ENCODE results near the gene OSBPL9. TPM values are rescaled to one million over a fixed set of nuclear protein-coding genes. Genes with fewer than 3 reads are reported as not detected.

Gene OSBPL9
- total RNA-seq, 8 experiments from 2014 or later: 76.6 to 116 (median 106) TPM

- 17 to 100% (median 89%) methylated on average over 1 to 6 of the region's 6 CpGs; no CpG with 5 or more reads in 1 of the 10 experiments for WGBS, 10 experiments
- Histone ChIP-seq H3K4me1 (replicated peaks in 1 of 2) (no peaks in the 10 kb centered on the region), H3K4me3 (no peak overlapping the region), H3K27ac (no peak overlapping the region)
- in situ Hi-C loops (cut with MboI; ENCODE audit: low pct_unique_long_range_greater_than_20kb in 2 of 9, low sequenced_read_pairs in 9 of 9, unreplicated experiment in 9 of 9): no loop called here
- no peak for ATAC-seq (replicated peaks in 6 of 8)
Measured at GRCh38 chr1:51664421-51665240, 47.7 kb downstream of the OSBPL9 start.

DNA sequence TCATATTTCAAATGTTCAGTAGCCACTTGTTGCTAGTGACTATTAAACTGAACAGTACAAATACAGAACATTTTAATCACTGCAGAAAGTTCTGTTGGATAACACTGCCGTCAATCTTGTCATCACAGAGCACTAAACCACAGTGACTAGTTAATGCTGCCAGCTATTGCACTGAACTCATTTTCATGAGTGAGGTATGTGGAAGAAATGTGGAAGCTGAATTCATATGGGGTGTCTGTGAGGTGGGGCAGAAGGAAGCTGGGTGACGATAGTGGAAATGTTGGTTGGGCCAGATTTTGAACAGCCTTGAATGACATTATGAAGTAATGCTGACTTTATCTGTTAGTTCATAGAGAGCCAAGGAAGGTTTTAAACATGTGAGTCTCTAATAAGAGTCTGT is 49.6 kb downstream of the OSBPL9 start:
- H3K4me3 ChIP-seq: no peak overlapping the region
- no peak overlapping the region for H3K27ac ChIP-seq
- 15 to 100% (median 75%) methylated on average over 1 to 2 of the region's 2 CpGs; no CpG with 5 or more reads in 1 of the 10 experiments for WGBS, 10 experiments
- H3K4me1 ChIP-seq (replicated peaks in 1 of 2): no peaks in the 10 kb centered on the region
- in situ Hi-C loops (cut with MboI; ENCODE audit: low pct_unique_long_range_greater_than_20kb in 2 of 9, low sequenced_read_pairs in 9 of 9, unreplicated experiment in 9 of 9): no loop called here
- ATAC-seq (replicated peaks in 6 of 8): peak in 2 of 8 experiments; percentile 18 to 37

DNA sequence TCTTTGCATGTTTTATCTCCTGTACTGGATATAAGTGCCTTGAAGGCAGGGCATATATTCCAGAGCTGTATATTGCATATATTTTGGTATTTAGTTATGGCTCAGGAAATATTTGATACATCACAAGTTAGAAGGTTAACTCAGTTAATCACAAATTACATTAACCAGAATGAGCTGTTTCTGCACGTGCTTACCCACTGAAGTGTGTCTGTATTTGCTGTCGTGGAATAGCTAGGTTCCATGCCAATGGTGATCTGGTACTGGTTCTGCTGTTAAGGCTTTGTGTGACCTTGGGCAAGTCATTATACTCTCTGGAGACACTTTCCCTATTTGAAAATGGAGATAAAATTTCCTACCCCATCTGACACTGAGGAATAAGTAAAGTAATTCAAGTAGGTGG is 50.7 kb downstream of the OSBPL9 start:
- ATAC-seq (replicated peaks in 6 of 8): no peak
- no peak overlapping the region for H3K27ac ChIP-seq
- WGBS, 10 experiments: 62 to 100% (median 100%) methylated on average over 1 to 2 of the region's 2 CpGs; no CpG with 5 or more reads in 1 of the 10 experiments
- H3K4me1 ChIP-seq (replicated peaks in 1 of 2): peaks cover 0 to 3% of the 10 kb centered on the region in 2 donors
- no peak overlapping the region for H3K4me3 ChIP-seq
- in situ Hi-C loops (cut with MboI; ENCODE audit: low pct_unique_long_range_greater_than_20kb in 2 of 9, low sequenced_read_pairs in 9 of 9, unreplicated experiment in 9 of 9): no loop called here

- ATAC-seq (replicated peaks in 6 of 8): peak in 4 of 8 experiments; percentile 47 to 97 (median 70)
- 60 to 100% (median 78%) methylated on average over 1 to 4 of the region's 4 CpGs; no CpG with 5 or more reads in 2 of the 10 experiments for WGBS, 10 experiments
- Histone ChIP-seq H3K4me1 (replicated peaks in 1 of 2) (peaks cover 0 to 3% of the 10 kb centered on the region in 2 donors), H3K27ac (no peak overlapping the region), H3K4me3 (peak overlapping the region in 1 of 5 donors; percentile 10)
- in situ Hi-C loops (cut with MboI; ENCODE audit: low pct_unique_long_range_greater_than_20kb in 2 of 9, low sequenced_read_pairs in 9 of 9, unreplicated experiment in 9 of 9): no loop called here
Measured at GRCh38 chr1:51669272-51669671, 52.4 kb downstream of the OSBPL9 start.

DNA sequence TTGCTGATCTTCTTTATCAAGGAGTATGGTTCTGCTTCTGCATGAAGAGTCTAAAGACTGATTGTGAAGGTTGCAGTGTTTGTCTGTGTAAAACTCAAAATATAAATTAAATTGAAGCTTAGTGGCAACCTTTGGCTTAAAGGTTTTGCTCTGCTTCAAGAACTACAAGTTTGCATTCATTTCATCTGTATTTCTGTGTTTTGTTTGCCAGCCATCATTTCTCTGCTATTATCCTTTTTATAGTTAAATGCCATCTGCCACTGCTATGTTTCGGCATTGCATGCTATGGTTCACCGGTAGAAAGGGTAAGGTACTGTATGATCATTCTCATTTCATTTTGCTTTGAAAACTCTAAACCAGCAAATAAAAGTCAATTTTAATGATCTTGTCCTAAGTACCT is 52.9 kb downstream of the OSBPL9 start:
- peaks cover 0 to 3% of the 10 kb centered on the region in 2 donors for H3K4me1 ChIP-seq (replicated peaks in 1 of 2)
- no peak overlapping the region for H3K27ac ChIP-seq
- peak in 1 of 8 experiments; percentile 42 for ATAC-seq (replicated peaks in 6 of 8)
- in situ Hi-C loops (cut with MboI; ENCODE audit: low pct_unique_long_range_greater_than_20kb in 2 of 9, low sequenced_read_pairs in 9 of 9, unreplicated experiment in 9 of 9): no loop called here
- 64 to 100% (median 92%) methylated on average over 1 to 2 of the region's 2 CpGs; no CpG with 5 or more reads in 1 of the 10 experiments for WGBS, 10 experiments
- peak overlapping the region in 1 of 5 donors; percentile 10 for H3K4me3 ChIP-seq

- ATAC-seq (replicated peaks in 6 of 8): peak in 3 of 8 experiments; percentile 35 to 94 (median 93)
- 76 to 98% (median 89%) methylated on average over 2 to 4 of the region's 4 CpGs for WGBS, 10 experiments
Measured at GRCh38 chr1:51671527-51672325, 54.8 kb downstream of the OSBPL9 start.

GRCh38 chr1:51673279-51673678 is 56.4 kb downstream of the OSBPL9 start:
- in situ Hi-C loops (cut with MboI; ENCODE audit: low pct_unique_long_range_greater_than_20kb in 2 of 9, low sequenced_read_pairs in 9 of 9, unreplicated experiment in 9 of 9): no loop called here
- 82 to 100% (median 96%) methylated on average over 1 of the region's 1 CpG for WGBS, 10 experiments
- ATAC-seq (replicated peaks in 6 of 8): no peak
- Histone ChIP-seq H3K4me3 (no peak overlapping the region), H3K27ac (no peak overlapping the region), H3K4me1 (replicated peaks in 1 of 2) (peaks cover 0 to 3% of the 10 kb centered on the region in 2 donors)

More at GRCh38 chr1:51671527-51672325, 54.8 kb downstream of the OSBPL9 start:
- Histone ChIP-seq H3K27ac (no peak overlapping the region), H3K4me1 (replicated peaks in 1 of 2) (peaks cover 0 to 3% of the 10 kb centered on the region in 2 donors), H3K4me3 (no peak overlapping the region)
- in situ Hi-C loops (cut with MboI; ENCODE audit: low pct_unique_long_range_greater_than_20kb in 2 of 9, low sequenced_read_pairs in 9 of 9, unreplicated experiment in 9 of 9): no loop called here

GRCh38 chr1:51675177-51675780 is 58.4 kb downstream of the OSBPL9 start:
- WGBS, 10 experiments: 29 to 100% (median 90%) methylated on average over 1 to 2 of the region's 2 CpGs

GRCh38 chr1:51679435-51679834 is 62.5 kb downstream of the OSBPL9 start:
- peak in 2 of 8 experiments; percentile 55 to 75 for ATAC-seq (replicated peaks in 6 of 8)
- Histone ChIP-seq H3K27ac (no peak overlapping the region), H3K4me1 (replicated peaks in 1 of 2) (no peaks in the 10 kb centered on the region), H3K4me3 (no peak overlapping the region)
- in situ Hi-C loops (cut with MboI; ENCODE audit: low pct_unique_long_range_greater_than_20kb in 2 of 9, low sequenced_read_pairs in 9 of 9, unreplicated experiment in 9 of 9): no loop called here

More at GRCh38 chr1:51675177-51675780, 58.4 kb downstream of the OSBPL9 start:
- in situ Hi-C loops (cut with MboI; ENCODE audit: low pct_unique_long_range_greater_than_20kb in 2 of 9, low sequenced_read_pairs in 9 of 9, unreplicated experiment in 9 of 9): no loop called here
- Histone ChIP-seq H3K4me3 (no peak overlapping the region), H3K4me1 (replicated peaks in 1 of 2) (peaks cover 0 to 3% of the 10 kb centered on the region in 2 donors), H3K27ac (no peak overlapping the region)
- peak in 1 of 8 experiments; percentile 9 for ATAC-seq (replicated peaks in 6 of 8)

GRCh38 chr1:51684776-51685175 is 67.9 kb downstream of the OSBPL9 start:
- Histone ChIP-seq H3K4me1 (replicated peaks in 1 of 2) (no peaks in the 10 kb centered on the region), H3K4me3 (no peak overlapping the region), H3K27ac (no peak overlapping the region)
- in situ Hi-C loops (cut with MboI; ENCODE audit: low pct_unique_long_range_greater_than_20kb in 2 of 9, low sequenced_read_pairs in 9 of 9, unreplicated experiment in 9 of 9): no loop called here
- 71 to 100% (median 99%) methylated on average over 1 to 5 of the region's 5 CpGs; no CpG with 5 or more reads in 2 of the 10 experiments for WGBS, 10 experiments
- no peak for ATAC-seq (replicated peaks in 6 of 8)

GRCh38 chr1:51686450-51686849 is 69.6 kb downstream of the OSBPL9 start:
- in situ Hi-C loops (cut with MboI; ENCODE audit: low pct_unique_long_range_greater_than_20kb in 2 of 9, low sequenced_read_pairs in 9 of 9, unreplicated experiment in 9 of 9): no loop called here
- no peak for ATAC-seq (replicated peaks in 6 of 8)
- 28 to 94% (median 68%) methylated on average over 1 to 2 of the region's 2 CpGs; no CpG with 5 or more reads in 2 of the 10 experiments for WGBS, 10 experiments
- no peak overlapping the region for H3K4me3 ChIP-seq
- no peaks in the 10 kb centered on the region for H3K4me1 ChIP-seq (replicated peaks in 1 of 2)
- no peak overlapping the region for H3K27ac ChIP-seq

GRCh38 chr1:51689075-51689440 is 72.2 kb downstream of the OSBPL9 start:
- H3K4me3 ChIP-seq: no peak overlapping the region
- H3K4me1 ChIP-seq (replicated peaks in 1 of 2): no peaks in the 10 kb centered on the region
- ATAC-seq (replicated peaks in 6 of 8): peak in 1 of 8 experiments; percentile 27
- no peak overlapping the region for H3K27ac ChIP-seq
- in situ Hi-C loops (cut with MboI; ENCODE audit: low pct_unique_long_range_greater_than_20kb in 2 of 9, low sequenced_read_pairs in 9 of 9, unreplicated experiment in 9 of 9): no loop called here

DNA sequence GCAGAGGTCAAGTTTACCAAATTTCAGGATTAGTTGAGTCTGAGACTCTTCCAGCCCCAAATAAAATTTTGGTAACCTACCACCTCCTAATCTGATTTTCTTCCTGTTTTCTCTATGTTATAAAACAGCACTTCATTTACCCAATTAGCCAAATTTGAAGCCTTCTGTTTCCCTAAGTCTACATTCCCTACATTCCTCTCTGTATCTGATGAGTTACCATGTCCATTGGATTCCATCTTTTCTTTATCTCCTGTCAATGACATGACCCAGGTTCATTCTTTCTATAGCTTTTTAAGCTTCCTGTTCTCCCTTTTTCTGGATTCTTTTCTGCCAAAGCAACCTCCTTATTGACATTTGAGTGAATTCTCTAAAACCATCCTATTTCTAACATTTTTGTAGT is 72.8 kb downstream of the OSBPL9 start:
- no peak overlapping the region for H3K4me3 ChIP-seq
- no peak for ATAC-seq (replicated peaks in 6 of 8)
- in situ Hi-C loops (cut with MboI; ENCODE audit: low pct_unique_long_range_greater_than_20kb in 2 of 9, low sequenced_read_pairs in 9 of 9, unreplicated experiment in 9 of 9): no loop called here
- H3K27ac ChIP-seq: no peak overlapping the region
- no peaks in the 10 kb centered on the region for H3K4me1 ChIP-seq (replicated peaks in 1 of 2)
